Right lobe of liver (tissue), 4 donors: ENCODE data around the gene RNF34.

Source experiments
- POLR2A ChIP-seq: fragments of 450-650 bp; IDR thresholded peaks from one replicate; pipeline ENCODE4 v1.6.1; 2017; ENCODE audit warnings: antibody characterized with exemption, mild to moderate bottlenecking
- TF ChIP-seq, protein P1 (sequence below), 4 donors: fragments of 200-600 bp in 3 of 4; fragments of 450-650 bp in 1 of 4; IDR thresholded peaks; one replicate each; pipeline versions ENCODE4 v1.5.1 to v1.8.0; 2016 to 2022; ENCODE audit warnings: antibody characterized with exemption in 4 of 4, mild to moderate bottlenecking in 2 of 4
- donor health status: DM: no; HTN: no; CAD: no.
- donor health status: DM: no; HTN: no; CAD: no.
- donor health status: DM: no; HTN: yes; CAD: no.

DNA sequence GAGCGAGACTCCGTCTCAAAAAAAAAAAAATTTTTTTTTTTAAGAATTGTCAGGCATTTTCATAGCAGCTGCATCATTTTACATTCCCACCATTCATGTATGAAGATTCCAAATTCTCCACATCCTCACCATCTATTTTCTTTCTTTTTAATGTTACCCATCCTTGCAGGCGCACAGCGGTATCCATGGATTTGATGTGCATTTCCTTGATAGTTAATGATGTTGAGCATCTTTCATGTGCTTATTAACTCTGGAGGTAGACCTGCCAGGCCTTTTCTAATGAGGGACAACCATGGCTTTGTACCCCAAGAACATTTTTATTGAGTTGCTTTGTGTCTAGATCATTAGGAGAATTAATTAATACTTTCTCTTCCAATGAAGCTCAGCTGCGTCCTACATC, 1.6 kb upstream of the RNF34 start:
- TF ChIP-seq, protein P1, sequence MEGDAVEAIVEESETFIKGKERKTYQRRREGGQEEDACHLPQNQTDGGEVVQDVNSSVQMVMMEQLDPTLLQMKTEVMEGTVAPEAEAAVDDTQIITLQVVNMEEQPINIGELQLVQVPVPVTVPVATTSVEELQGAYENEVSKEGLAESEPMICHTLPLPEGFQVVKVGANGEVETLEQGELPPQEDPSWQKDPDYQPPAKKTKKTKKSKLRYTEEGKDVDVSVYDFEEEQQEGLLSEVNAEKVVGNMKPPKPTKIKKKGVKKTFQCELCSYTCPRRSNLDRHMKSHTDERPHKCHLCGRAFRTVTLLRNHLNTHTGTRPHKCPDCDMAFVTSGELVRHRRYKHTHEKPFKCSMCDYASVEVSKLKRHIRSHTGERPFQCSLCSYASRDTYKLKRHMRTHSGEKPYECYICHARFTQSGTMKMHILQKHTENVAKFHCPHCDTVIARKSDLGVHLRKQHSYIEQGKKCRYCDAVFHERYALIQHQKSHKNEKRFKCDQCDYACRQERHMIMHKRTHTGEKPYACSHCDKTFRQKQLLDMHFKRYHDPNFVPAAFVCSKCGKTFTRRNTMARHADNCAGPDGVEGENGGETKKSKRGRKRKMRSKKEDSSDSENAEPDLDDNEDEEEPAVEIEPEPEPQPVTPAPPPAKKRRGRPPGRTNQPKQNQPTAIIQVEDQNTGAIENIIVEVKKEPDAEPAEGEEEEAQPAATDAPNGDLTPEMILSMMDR (IDR thresholded peaks at IDR 0.05): no peak
- no peak for TF ChIP-seq POLR2A
